HCEC 1CT (cell line): ENCODE measurements around the gene ZSWIM9.
"Not testable (repeated sequence)": the region's sequence is repeated elsewhere in the genome, so short reads cannot be mapped to it uniquely, and the experiment has no call there.

Experiments used
- DNase-seq: peaks from one replicate; pipeline ENCODE4 v3.0.0-alpha.2; 2017

The ZSWIM9 gene

GRCh38 chr19:48220784-48221183, 50.3 kb downstream of the ZSWIM9 start:
- DNase-seq = not testable (repeated sequence)

- no peak for DNase-seq
Observed at GRCh38 chr19:48221628-48222027, 51.1 kb downstream of the ZSWIM9 start.

- no peak for DNase-seq
Observed at GRCh38 chr19:48230555-48231129, 60.2 kb downstream of the ZSWIM9 start.

GRCh38 chr19:48237057-48237456, 66.6 kb downstream of the ZSWIM9 start:
- no peak for DNase-seq

GRCh38 chr19:48239120-48239519, 68.6 kb downstream of the ZSWIM9 start:
- DNase-seq = no peak

GRCh38 chr19:48239582-48240141, 69.2 kb downstream of the ZSWIM9 start:
- DNase-seq = peak; percentile 3

- not testable (repeated sequence) for DNase-seq
Observed at GRCh38 chr19:48241771-48242170, 71.3 kb downstream of the ZSWIM9 start.

- peak; percentile 3 for DNase-seq
Observed at GRCh38 chr19:48244281-48244680, 73.8 kb downstream of the ZSWIM9 start.

GRCh38 chr19:48246101-48246500, 75.6 kb downstream of the ZSWIM9 start:
- no peak for DNase-seq

GRCh38 chr19:48247212-48247611, 76.7 kb downstream of the ZSWIM9 start:
- no peak for DNase-seq
